B cell (primary cell): ENCODE measurements around the gene SLC2A4RG.

Experiments used
- CTCF ChIP-seq: fragments of 200-600 bp; IDR thresholded peaks from one replicate; pipeline ENCODE4 v1.8.0; 2022; ENCODE audit warnings: antibody characterized with exemption, mild to moderate bottlenecking
- EZH2 ChIP-seq: IDR thresholded peaks from 2 replicates; pipeline ENCODE4 v1.6.1; 2012; ENCODE audit warnings: borderline replicate concordance, low read depth, mild to moderate bottlenecking, moderate library complexity, low read length; ENCODE audit not compliant: insufficient read depth, poor library complexity, severe bottlenecking

- TF ChIP-seq CTCF (no peak), EZH2 (no peak)
These were observed 5.2 kb upstream of the SLC2A4RG start for GRCh38 chr20:63734111-63734945.
